Subcutaneous adipose tissue (tissue), 4 donors: ENCODE measurements around the gene TIMM10. TPM values are rescaled to one million over a fixed set of nuclear protein-coding genes. Genes with fewer than 3 reads are reported as not detected.

Experiments
- total RNA-seq, 4 donors: library from RNA; depleted of rRNA; stranded (reverse); fragments of >200 nt; gene quantifications; one replicate each; pipeline ENCODE4 v1.1.0, GENCODE V29; 2016
- TF ChIP-seq, protein P1 (sequence below): fragments of 450-650 bp; IDR thresholded peaks from one replicate; pipeline ENCODE4 v1.5.1; 2016; ENCODE audit warnings: low read depth, mild to moderate bottlenecking, control low read depth, antibody characterized with exemption, moderate library complexity

Gene TIMM10
- total RNA-seq, 4 donors from 2014 or later: 34.4 to 47.6 (median 36.7) TPM

- TF ChIP-seq, protein P1, sequence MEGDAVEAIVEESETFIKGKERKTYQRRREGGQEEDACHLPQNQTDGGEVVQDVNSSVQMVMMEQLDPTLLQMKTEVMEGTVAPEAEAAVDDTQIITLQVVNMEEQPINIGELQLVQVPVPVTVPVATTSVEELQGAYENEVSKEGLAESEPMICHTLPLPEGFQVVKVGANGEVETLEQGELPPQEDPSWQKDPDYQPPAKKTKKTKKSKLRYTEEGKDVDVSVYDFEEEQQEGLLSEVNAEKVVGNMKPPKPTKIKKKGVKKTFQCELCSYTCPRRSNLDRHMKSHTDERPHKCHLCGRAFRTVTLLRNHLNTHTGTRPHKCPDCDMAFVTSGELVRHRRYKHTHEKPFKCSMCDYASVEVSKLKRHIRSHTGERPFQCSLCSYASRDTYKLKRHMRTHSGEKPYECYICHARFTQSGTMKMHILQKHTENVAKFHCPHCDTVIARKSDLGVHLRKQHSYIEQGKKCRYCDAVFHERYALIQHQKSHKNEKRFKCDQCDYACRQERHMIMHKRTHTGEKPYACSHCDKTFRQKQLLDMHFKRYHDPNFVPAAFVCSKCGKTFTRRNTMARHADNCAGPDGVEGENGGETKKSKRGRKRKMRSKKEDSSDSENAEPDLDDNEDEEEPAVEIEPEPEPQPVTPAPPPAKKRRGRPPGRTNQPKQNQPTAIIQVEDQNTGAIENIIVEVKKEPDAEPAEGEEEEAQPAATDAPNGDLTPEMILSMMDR: no peak
Measured at GRCh38 chr11:57542582-57542981, 12.0 kb upstream of the TIMM10 start.

DNA sequence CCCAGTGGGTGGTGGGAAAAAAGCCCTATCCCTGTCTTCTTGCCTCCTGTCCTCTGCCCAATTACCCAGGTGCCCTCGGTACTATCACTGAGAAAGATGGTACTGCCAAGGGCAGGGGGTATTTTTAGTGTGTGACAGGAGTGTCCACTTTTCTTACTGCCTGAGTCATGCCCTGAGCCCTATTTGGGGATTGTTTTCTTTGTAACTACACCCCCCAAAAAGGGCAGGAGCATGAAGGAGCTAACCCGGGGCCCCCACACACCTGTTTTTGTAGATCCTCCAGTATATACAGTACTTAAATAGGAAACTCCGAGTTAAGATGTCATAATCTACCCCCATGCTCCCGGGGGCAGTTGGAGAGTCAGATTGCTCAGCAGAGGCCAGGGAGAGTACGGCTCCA, 10.6 kb upstream of the TIMM10 start:
- TF ChIP-seq, protein P1: no peak

DNA sequence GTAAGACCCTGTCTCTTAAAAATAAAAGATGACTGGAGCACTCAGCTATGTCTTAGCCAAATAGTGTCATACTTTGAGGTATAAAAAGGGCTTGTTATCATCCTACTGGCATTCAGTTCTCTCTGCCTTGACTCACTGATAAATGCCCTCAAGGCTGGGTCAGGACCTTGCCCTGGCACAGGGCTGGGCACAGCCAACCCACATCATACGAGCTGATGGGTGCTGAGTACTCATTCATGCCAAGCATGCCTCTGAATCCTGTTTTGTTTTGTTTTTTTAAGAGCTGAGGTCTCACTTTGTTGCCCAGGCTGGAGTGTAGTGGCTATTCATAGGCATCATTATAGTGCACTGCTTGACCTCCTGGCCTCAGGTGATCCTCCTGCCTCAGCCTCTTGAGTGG, 8.8 kb upstream of the TIMM10 start:
- TF ChIP-seq, protein P1: no peak

GRCh38 chr11:57536947-57537619, 6.5 kb upstream of the TIMM10 start, which contains the start of gene SMTNL1:
SMTNL1 (plus strand) TSS chr11:57537595; CDS start chr11:57542643, 5,048 bp downstream.
- TF ChIP-seq, protein P1: no peak

DNA sequence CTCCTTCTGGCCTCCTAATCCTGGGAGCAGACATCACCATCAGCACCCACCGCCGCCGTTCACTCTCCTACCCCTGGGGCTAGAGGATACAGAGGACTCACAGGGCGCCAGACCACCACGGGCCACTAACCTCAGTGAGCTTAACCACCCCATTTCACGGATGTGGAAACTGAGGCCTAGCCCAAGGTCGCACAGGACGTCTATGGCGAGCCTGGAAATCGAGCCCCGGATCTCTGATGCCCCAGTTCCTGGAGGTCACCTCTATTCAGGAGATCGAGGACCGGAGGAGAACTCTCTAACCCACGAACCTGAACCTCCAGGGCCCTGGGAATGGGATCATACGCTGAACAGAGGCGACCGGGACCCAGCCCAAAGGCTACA, 349 bp downstream of the TIMM10 start:
- TF ChIP-seq, protein P1: no peak

- TF ChIP-seq, protein P1: no peak
Measured at GRCh38 chr11:57529012-57529411, 1.5 kb downstream of the TIMM10 start.

DNA sequence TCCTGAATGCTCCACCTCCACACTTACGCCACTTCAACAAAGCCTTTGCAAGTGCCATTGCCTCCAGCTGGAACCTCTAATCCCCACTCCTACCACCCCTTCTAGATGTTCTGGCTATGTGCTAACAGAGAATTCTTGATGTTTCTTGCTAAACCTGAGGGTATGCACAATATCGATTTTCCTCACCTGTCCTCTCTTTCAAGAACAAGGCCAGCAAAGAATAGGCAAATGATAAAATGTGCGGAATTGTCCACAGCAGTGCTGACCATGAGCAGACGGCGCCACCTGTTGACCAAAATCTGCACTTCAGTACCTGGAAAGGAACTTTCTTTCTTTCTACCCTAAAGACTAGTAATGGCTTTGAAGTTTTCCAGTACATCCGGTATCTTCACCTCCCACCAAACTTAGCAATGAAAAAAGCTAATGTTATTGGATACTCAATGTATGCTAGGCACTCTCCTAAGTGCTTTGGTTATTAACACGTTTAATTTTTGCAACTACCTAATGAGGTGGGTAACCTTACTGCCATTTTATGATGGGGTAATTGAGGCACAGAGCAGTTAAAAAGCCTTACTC, 3.4 kb downstream of the TIMM10 start:
- TF ChIP-seq, protein P1: no peak
